NCI-H526 (cell line): ENCODE data around the gene CDH13.

Source experiments
- DNase-seq, 2 experiments: peaks; one replicate each; lab custom pipeline; 2025; lab: John Stamatoyannopoulos, UW

CDH13 gene

GRCh38 chr16:83164816-83165215 is 538.0 kb downstream of the CDH13 start:
- no peak for DNase-seq

DNA sequence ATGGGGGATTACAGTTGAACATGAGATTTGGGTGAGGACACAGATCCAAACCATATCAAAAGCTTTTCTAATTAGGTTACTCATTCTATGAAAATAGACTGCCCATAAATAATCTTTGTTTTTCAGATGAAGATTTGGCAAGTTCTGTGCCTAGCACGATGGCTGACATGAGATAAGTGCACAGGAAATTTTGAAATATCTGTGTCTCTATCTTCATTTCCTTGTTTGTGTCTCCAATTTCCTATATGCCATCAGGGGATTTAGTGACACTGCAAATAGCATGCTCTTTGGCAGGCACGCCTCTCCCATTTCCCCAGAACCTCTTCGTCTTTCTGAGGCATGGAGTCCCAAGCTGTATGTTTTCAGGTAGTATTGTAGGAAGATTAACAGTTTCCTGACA is 544.6 kb downstream of the CDH13 start:
- DNase-seq: no peak

GRCh38 chr16:83174671-83175070 is 547.9 kb downstream of the CDH13 start:
- DNase-seq: no peak

GRCh38 chr16:83176802-83177201 is 550.0 kb downstream of the CDH13 start:
- no peak for DNase-seq

GRCh38 chr16:83185902-83186301 is 559.1 kb downstream of the CDH13 start:
- no peak for DNase-seq

- no peak for DNase-seq
Measured at GRCh38 chr16:83187405-83187804, 560.6 kb downstream of the CDH13 start.

DNA sequence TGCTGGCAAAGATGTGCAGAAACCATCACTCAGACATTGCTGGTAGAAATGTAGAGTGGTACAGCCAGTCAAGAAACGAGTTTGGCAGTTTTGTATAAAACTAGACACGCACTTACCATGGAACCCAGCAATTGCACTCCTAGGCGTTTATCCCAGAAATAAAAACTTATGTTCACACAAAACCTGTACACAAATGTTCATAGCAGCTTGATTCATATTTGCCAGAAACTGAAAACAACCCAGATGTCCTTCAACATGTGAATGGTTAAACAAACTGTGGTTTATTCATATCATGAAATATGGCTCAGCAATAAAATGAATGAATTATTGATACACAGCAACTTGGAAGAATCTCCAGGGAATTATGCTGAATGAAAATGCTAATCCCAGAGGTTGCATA is 570.0 kb downstream of the CDH13 start:
- DNase-seq: no peak

DNA sequence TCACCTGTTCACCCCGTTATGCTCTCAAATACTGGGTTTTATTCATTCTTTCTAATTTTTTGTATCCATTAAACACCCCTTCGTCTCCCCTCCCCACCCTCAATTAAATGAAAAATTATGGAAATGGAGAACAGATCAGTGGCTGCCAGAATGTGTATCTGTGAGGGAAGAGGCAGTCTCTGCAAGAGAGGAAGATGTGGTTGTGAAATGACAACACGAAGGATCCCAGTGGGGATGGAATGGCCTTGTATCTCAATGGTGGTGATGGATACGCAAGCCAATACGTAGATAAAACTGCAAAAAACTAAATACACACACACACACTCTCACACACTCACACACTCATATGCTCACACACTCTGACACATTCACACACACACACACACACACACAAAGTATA is 570.7 kb downstream of the CDH13 start:
- no peak for DNase-seq

DNA sequence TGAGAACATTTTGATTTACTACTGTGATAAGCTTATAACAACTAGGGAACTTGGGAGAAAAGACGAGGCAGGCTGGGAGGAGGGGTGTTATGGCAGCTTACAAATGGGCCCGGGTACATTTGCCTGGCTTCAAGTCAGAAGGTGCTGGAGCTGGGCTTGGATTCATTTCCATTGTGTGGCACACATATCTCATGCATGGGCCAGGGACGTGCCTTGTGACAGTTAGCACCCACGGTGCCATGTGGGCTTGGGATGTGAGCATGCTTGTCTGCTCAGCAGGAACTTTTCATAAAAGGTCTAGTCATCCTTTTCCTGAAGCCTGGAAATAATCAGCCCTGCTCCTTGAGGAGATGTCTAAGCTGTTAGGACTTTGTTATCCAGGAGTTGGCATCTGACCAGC is 572.2 kb downstream of the CDH13 start:
- no peak for DNase-seq

DNA sequence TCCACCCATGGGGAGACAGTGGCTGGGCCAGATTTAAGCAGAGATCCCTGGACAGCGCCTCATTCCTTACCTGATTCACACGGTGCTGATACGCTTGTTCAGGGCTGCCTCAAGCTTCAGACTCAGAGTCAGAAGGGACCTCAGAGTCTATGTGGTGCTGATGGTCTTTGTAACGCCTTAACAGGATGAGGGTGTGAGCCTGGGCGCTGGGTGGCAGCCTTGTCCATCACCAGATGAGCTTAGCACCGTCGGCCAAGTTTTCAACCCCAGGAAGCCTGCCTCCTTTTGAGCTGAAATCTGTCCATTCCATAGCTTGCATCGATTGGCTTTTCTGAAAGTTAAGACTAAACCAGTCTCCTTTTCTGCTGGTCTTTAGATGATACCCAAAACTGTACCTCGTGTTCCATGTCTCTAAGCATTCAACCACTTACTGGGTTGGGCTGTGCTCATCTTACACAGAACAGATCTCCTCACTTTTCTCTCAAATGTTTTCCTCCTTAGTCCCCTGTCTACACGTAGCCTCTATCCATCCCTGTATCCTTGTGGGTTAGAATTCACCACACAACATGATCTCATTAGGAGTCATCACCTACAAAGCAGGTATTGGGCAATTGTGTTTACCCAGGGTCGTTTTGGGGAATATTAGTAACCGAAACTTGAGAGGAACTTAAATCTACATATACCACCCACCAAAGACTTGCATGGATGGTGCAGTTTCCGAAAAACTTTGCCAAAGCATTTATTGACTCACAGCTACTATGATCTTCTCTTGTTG is 573.4 kb downstream of the CDH13 start:
- peak in 1 of 2 experiments; percentile 19 for DNase-seq

- DNase-seq: no peak
Measured at GRCh38 chr16:83201748-83202147, 575.0 kb downstream of the CDH13 start.

GRCh38 chr16:83205896-83206295 is 579.1 kb downstream of the CDH13 start:
- no peak for DNase-seq

DNA sequence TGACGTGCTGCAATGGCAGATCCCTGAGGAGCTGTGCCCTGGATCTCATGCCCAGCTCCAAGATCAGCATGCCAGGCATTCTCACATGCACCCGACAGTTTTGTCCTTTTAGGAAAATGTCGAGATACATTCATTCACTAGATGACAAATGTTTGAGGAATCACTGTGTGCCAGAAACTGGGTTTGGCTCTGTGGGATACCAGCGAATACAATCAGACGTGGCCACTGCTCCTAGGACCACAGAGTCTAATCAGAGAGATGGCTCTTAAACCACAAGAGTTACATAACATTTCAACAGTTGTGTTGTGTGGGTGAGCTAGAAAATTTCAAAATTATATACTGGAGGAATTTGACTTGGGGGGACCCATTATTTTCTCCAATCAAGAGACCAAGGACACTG is 579.7 kb downstream of the CDH13 start:
- DNase-seq: no peak

- no peak for DNase-seq
Measured at GRCh38 chr16:83211711-83212110, 584.9 kb downstream of the CDH13 start.

- no peak for DNase-seq
Measured at GRCh38 chr16:83212301-83212841, 585.6 kb downstream of the CDH13 start.

GRCh38 chr16:83214671-83215070 is 587.9 kb downstream of the CDH13 start:
- no peak for DNase-seq

GRCh38 chr16:83215406-83216001 is 588.7 kb downstream of the CDH13 start:
- peak in 1 of 2 experiments; percentile 63 for DNase-seq

DNA sequence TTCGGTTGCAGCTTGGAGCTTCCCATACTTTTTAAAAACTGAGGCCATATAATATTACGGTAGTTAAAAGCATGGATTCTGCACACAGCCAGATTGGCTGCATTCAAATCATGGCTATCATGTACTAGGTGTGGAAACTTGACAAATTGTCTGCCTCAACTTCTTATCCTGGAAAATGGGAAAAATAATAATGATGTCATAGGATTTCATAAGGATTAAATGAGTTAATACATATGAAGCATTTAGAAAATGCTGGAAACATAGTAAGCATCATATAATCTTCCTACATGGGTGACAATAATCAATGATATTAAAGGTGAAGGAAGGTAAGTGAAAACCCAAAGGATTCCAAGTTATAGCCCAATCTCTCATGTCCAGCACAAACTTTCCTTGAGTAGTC is 592.5 kb downstream of the CDH13 start:
- DNase-seq: no peak

GRCh38 chr16:83220066-83220465 is 593.3 kb downstream of the CDH13 start:
- DNase-seq: no peak

DNA sequence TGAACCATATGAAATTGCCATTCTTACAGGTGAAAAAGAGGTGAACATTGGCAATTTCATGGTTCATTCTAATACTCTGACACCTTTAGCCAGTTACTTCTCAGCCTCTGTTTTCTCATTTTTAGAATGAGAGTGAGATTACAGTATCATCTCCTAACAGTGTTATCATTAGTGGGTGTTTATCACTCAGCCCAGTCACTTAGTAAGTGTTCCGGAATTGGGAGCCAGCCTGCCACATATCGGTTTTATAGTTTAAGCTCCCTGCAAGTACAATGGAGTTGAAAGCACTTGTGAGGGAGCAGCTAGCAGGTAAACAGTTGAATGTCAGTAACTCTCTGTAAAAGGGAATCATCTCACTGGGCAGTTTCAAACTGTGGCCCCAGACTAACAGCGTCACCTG is 597.9 kb downstream of the CDH13 start:
- no peak for DNase-seq

DNA sequence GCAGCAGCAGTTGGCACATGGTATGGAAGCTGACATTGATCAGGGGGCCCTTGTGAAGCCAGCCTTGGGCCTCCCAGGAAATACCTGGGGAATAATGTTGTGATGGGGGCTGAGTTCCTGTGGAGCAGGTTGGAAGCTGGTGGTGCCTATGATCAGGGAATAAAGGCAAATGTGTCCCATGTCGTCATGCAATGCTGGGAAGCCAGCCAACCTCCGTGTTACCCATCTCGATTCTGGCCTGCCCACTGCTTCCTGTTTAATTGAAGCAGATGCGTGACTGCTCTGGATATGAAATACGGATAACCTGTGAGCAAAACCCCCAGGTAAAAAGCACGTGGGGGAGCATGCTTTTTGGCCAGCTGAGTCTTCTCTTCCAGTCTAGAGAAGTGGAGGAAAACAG is 600.6 kb downstream of the CDH13 start:
- no peak for DNase-seq

DNA sequence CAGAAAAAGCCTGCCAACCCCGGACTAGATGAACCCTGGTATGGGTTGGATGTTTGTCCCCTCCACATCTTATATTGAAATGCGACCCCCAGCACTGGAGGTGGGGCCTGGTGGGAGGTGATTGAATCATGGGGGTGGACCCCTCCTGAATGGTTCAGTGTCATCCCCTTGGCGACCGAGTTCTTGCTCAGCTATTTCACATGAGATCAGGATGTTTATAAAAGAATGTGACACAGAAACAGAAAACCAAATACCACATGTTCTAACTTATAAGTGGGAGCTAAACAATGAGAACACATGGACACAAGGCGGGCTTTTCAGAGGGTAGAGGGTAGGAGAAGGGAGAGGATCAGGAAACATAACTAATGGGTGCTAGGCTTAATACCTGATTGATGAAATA is 605.0 kb downstream of the CDH13 start:
- no peak for DNase-seq

- no peak for DNase-seq
Measured at GRCh38 chr16:83233153-83233552, 606.4 kb downstream of the CDH13 start.
